Left ventricle myocardium inferior (tissue), 1 donor: ENCODE results near the gene KRTAP5-6. TPM values are rescaled to one million over a fixed set of nuclear protein-coding genes. Genes with fewer than 3 reads are reported as not detected.

Experiments
- DNase-seq: peaks from one replicate; pipeline ENCODE4 v3.0.0-alpha.2; 2020
- H3K27ac ChIP-seq: fragments of 200-600 bp; replicated peaks from 2 replicates; pipeline ENCODE4 v1.8.0; 2021
- H3K27me3 ChIP-seq: fragments of 200-600 bp; 2 replicates; pipeline ENCODE4 v1.8.0; 2021; ENCODE audit warnings: low read depth
- H3K36me3 ChIP-seq: fragments of 200-600 bp; 2 replicates; pipeline ENCODE4 v1.8.0; 2021
- H3K4me1 ChIP-seq: fragments of 200-600 bp; 2 replicates; pipeline ENCODE4 v1.8.0; 2021
- H3K4me3 ChIP-seq: fragments of 200-600 bp; 2 replicates; pipeline ENCODE4 v1.8.0; 2021; ENCODE audit warnings: mild to moderate bottlenecking, moderate library complexity
- H3K9me3 ChIP-seq: fragments of 200-600 bp; replicated peaks from 2 replicates; pipeline ENCODE4 v1.8.0; 2021
- intact Hi-C: fragments of 100-400 bp; cut with micrococcal nuclease; formaldehyde crosslinking; loops from one replicate; pipeline ENCODE4 v1.11.0; 2022
- total RNA-seq: library from RNA; stranded (reverse); fragmentation: NEBNext Ultra II Directional; extraction: Animal tissue kit (Norgen Biotek cat#: 25700); gene quantifications from one replicate; pipeline ENCODE4 v1.2.1, GENCODE V29; 2021
- TF ChIP-seq, protein P1 (sequence below): fragments of 200-600 bp; IDR thresholded peaks from 2 replicates; pipeline ENCODE4 v1.8.0; 2021; ENCODE audit warnings: antibody characterized with exemption, mild to moderate bottlenecking, borderline replicate concordance
- donor health status: DM: no; HTN: yes; CAD: no; lungs with severe emphysema.

Gene KRTAP5-6
- total RNA-seq, 1 donor from 2014 or later, result not detected

- no peaks in the 10 kb centered on the region for H3K9me3 ChIP-seq
- TF ChIP-seq, protein P1, sequence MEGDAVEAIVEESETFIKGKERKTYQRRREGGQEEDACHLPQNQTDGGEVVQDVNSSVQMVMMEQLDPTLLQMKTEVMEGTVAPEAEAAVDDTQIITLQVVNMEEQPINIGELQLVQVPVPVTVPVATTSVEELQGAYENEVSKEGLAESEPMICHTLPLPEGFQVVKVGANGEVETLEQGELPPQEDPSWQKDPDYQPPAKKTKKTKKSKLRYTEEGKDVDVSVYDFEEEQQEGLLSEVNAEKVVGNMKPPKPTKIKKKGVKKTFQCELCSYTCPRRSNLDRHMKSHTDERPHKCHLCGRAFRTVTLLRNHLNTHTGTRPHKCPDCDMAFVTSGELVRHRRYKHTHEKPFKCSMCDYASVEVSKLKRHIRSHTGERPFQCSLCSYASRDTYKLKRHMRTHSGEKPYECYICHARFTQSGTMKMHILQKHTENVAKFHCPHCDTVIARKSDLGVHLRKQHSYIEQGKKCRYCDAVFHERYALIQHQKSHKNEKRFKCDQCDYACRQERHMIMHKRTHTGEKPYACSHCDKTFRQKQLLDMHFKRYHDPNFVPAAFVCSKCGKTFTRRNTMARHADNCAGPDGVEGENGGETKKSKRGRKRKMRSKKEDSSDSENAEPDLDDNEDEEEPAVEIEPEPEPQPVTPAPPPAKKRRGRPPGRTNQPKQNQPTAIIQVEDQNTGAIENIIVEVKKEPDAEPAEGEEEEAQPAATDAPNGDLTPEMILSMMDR, result no peak
- H3K4me1 ChIP-seq, result peaks cover 4% of the 10 kb centered on the region
- peaks cover 23% of the 10 kb centered on the region for H3K27me3 ChIP-seq
- no peak overlapping the region for H3K4me3 ChIP-seq
- intact Hi-C loops, result no loop called here
- DNase-seq, result no peak
- no peak overlapping the region for H3K27ac ChIP-seq
- H3K36me3 ChIP-seq, result no peaks in the 10 kb centered on the region
These were observed 46.1 kb upstream of the KRTAP5-6 start for GRCh38 chr11:1650918-1651262.

GRCh38 chr11:1651411-1651980 lies 45.5 kb upstream of the KRTAP5-6 start:
- Histone ChIP-seq H3K4me3 (no peak overlapping the region), H3K36me3 (no peaks in the 10 kb centered on the region), H3K27ac (no peak overlapping the region), H3K27me3 (peaks cover 29% of the 10 kb centered on the region), H3K9me3 (no peaks in the 10 kb centered on the region), H3K4me1 (peaks cover 4% of the 10 kb centered on the region)
- TF ChIP-seq, protein P1, result no peak
- no peak for DNase-seq
- intact Hi-C loops, result no loop called here

GRCh38 chr11:1652026-1652425 lies 45.0 kb upstream of the KRTAP5-6 start:
- intact Hi-C loops, result no loop called here

DNA sequence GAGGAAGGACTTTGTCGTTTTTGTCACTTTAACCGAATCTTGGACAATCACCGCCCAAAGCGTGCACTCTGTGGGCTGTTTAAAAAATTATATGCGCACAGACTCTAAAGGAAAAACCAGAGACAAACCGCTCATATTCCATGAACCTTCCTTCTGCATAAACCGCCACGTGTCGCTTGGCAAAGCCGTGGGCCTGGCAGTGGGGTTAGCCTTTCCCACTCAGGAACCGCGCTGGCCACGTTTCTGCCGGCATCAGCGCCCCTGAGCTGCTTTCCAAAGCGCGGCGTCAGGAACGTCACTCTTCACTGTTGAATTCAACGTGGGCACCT lies 44.6 kb upstream of the KRTAP5-6 start:
- no peak overlapping the region for H3K4me3 ChIP-seq
- peaks cover 32% of the 10 kb centered on the region for H3K27me3 ChIP-seq
- no peak for DNase-seq
- TF ChIP-seq, protein P1, result no peak
- no peak overlapping the region for H3K27ac ChIP-seq
- no peaks in the 10 kb centered on the region for H3K36me3 ChIP-seq
- intact Hi-C loops, result no loop called here
- H3K4me1 ChIP-seq, result peaks cover 4% of the 10 kb centered on the region
- no peaks in the 10 kb centered on the region for H3K9me3 ChIP-seq

More at GRCh38 chr11:1652026-1652425, 45.0 kb upstream of the KRTAP5-6 start:
- TF ChIP-seq, protein P1, result no peak
- no peak overlapping the region for H3K4me3 ChIP-seq
- H3K9me3 ChIP-seq, result no peaks in the 10 kb centered on the region
- no peaks in the 10 kb centered on the region for H3K36me3 ChIP-seq
- H3K27ac ChIP-seq, result no peak overlapping the region
- H3K27me3 ChIP-seq, result peaks cover 32% of the 10 kb centered on the region
- H3K4me1 ChIP-seq, result peaks cover 4% of the 10 kb centered on the region
- no peak for DNase-seq

GRCh38 chr11:1652771-1653540 lies 44.0 kb upstream of the KRTAP5-6 start:
- H3K4me1 ChIP-seq, result peaks cover 4% of the 10 kb centered on the region
- no peak overlapping the region for H3K4me3 ChIP-seq
- peaks cover 32% of the 10 kb centered on the region for H3K27me3 ChIP-seq
- intact Hi-C loops, result no loop called here
- peak; percentile 72 for DNase-seq
- TF ChIP-seq, protein P1, result peak; percentile 96
- H3K27ac ChIP-seq, result no peak overlapping the region
- no peaks in the 10 kb centered on the region for H3K36me3 ChIP-seq
- no peaks in the 10 kb centered on the region for H3K9me3 ChIP-seq
